ENCODE data around the gene EZH2.

DNA sequence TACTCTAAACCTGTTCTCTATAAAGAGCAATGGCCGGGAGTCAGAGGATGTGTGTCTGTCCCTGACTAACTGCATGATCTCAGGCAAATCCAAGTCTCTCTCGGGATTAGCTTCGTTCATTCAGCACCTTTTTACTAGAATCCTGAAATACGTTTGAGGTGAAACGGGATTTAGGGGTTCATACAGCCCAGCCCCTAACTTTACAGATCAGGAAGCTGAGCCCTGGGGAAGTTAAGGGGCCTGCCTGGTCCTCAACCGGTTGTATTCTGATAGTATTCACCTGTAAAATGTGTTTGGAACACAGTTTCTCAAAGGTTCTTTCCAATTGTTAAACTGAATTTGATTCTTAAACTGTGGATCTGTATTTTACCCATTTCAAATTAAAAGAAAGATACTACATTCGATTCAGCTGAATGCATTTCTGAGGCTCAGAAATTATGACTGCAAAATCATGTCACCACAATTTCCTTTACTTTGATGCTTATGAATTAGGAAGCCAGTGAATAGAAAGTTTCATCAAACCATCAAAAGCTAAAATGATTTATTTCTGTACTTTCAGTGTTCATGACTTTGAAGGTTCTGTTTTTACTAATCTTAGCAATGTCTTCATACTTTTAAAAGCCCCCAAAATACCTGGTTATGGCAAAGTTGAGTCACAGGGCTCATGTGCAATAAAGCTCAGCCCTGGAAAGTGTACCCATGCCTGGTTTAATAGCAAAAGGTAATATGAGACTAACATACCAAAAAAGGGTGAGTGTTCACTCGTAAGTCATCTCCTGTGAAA lies 28.9 kb upstream of the EZH2 start:
- TF ChIP-seq, protein P1, sequence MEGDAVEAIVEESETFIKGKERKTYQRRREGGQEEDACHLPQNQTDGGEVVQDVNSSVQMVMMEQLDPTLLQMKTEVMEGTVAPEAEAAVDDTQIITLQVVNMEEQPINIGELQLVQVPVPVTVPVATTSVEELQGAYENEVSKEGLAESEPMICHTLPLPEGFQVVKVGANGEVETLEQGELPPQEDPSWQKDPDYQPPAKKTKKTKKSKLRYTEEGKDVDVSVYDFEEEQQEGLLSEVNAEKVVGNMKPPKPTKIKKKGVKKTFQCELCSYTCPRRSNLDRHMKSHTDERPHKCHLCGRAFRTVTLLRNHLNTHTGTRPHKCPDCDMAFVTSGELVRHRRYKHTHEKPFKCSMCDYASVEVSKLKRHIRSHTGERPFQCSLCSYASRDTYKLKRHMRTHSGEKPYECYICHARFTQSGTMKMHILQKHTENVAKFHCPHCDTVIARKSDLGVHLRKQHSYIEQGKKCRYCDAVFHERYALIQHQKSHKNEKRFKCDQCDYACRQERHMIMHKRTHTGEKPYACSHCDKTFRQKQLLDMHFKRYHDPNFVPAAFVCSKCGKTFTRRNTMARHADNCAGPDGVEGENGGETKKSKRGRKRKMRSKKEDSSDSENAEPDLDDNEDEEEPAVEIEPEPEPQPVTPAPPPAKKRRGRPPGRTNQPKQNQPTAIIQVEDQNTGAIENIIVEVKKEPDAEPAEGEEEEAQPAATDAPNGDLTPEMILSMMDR (IDR thresholded peaks at IDR 0.05) = no peak
- TF ChIP-seq POLR2A (IDR thresholded peaks at IDR 0.05) = no peak

All from right lobe of liver (tissue), 4 donors.